Suprapubic skin (tissue), 4 donors: ENCODE measurements around the gene SPATS2. TPM values are rescaled to one million over a fixed set of nuclear protein-coding genes. Genes with fewer than 3 reads are reported as not detected.
"Not testable (repeated sequence)": the region's sequence is repeated elsewhere in the genome, so short reads cannot be mapped to it uniquely, and the experiment has no call there.

Experiments
- DNase-seq, 2 donors: peaks; one replicate each; pipeline ENCODE4 v3.0.0-alpha.2; 2019; ENCODE audit warnings: low spot score in 2 of 2
- H3K27ac ChIP-seq: fragments of 200-600 bp; sonication (generic); one replicate; pipeline ENCODE4 v1.5.1; 2019
- H3K27me3 ChIP-seq: fragments of 200-600 bp; sonication (generic); one replicate; pipeline ENCODE4 v1.5.1; 2019
- H3K36me3 ChIP-seq: fragments of 200-600 bp; sonication (generic); one replicate; pipeline ENCODE4 v1.5.1; 2019
- H3K4me1 ChIP-seq: fragments of 200-600 bp; sonication (generic); one replicate; pipeline ENCODE4 v1.5.1; 2019
- H3K4me3 ChIP-seq: fragments of 200-600 bp; sonication (generic); one replicate; pipeline ENCODE4 v1.5.1; 2019; ENCODE audit warnings: mild to moderate bottlenecking
- H3K9me3 ChIP-seq: fragments of 200-600 bp; sonication (generic); one replicate; pipeline ENCODE4 v1.5.1; 2019
- EP300 ChIP-seq: sonication (generic); formaldehyde crosslinking; IDR thresholded peaks from one replicate; pipeline ENCODE4 v1.6.1; 2017; ENCODE audit warnings: antibody characterized with exemption
- POLR2A ChIP-seq, 2 donors: fragments of 450-650 bp; IDR thresholded peaks; one replicate each; pipeline ENCODE4 v1.6.1; 2017; ENCODE audit warnings: antibody characterized with exemption in 2 of 2, mild to moderate bottlenecking in 2 of 2, moderate library complexity in 2 of 2
- POLR2AphosphoS5 ChIP-seq, 3 donors: sonication (generic); formaldehyde crosslinking; IDR thresholded peaks; one replicate each; pipeline ENCODE4 v1.6.1; 2017; ENCODE audit warnings: antibody characterized with exemption in 3 of 3
- WGBS: methylation state at CpG from one replicate; pipeline ENCODE4 v1.1.5; 2018; 5-methylcytosine and 5-hydroxymethylcytosine counted together
- total RNA-seq, 4 donors: library from RNA; depleted of rRNA; stranded (reverse); fragments of >200 nt; gene quantifications; one replicate each; pipeline ENCODE4 v1.1.0, GENCODE V29; 2016
- TF ChIP-seq, protein P1 (sequence below), 2 donors: fragments of 200-600 bp in 1 of 2; fragments of 450-650 bp in 1 of 2; sonication (generic) in 1 of 2; IDR thresholded peaks; one replicate each; pipeline ENCODE4 v1.5.1; 2016 to 2019; ENCODE audit warnings: antibody characterized with exemption in 2 of 2, mild to moderate bottlenecking in 1 of 2, moderate library complexity in 1 of 2

The SPATS2 gene
- total RNA-seq, 4 donors from 2014 or later = 22.7 to 42.6 (median 27.2) TPM

DNA sequence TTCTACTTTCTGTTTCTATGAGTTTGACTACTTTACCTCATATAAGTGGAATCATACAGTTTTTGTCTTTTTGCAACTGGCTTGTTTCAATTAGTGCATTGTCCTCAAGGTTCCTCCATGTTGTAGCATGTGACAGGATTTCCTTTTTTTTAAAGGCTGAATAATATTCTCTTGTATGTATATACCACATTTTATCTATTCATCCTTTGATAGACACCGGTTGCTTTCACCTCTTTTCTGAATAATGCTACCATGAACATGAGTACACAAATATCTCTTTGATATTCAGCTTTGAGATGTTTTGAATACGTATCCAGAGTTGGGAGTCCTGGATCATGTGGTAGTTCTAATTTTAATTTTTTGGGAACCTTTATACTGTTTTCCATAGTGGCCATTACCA, 65.4 kb downstream of the SPATS2 start:
- no peak for DNase-seq
- Histone ChIP-seq H3K9me3 (no peaks in the 10 kb centered on the region), H3K27me3 (no peaks in the 10 kb centered on the region), H3K27ac (no peak overlapping the region), H3K4me1 (peaks cover 8% of the 10 kb centered on the region), H3K36me3 (no peaks in the 10 kb centered on the region), H3K4me3 (no peak overlapping the region)
- TF ChIP-seq EP300 (no peak), POLR2A (IDR thresholded peaks at IDR 0.05) (no peak), POLR2AphosphoS5 (IDR thresholded peaks at IDR 0.05) (no peak)
- TF ChIP-seq, protein P1, sequence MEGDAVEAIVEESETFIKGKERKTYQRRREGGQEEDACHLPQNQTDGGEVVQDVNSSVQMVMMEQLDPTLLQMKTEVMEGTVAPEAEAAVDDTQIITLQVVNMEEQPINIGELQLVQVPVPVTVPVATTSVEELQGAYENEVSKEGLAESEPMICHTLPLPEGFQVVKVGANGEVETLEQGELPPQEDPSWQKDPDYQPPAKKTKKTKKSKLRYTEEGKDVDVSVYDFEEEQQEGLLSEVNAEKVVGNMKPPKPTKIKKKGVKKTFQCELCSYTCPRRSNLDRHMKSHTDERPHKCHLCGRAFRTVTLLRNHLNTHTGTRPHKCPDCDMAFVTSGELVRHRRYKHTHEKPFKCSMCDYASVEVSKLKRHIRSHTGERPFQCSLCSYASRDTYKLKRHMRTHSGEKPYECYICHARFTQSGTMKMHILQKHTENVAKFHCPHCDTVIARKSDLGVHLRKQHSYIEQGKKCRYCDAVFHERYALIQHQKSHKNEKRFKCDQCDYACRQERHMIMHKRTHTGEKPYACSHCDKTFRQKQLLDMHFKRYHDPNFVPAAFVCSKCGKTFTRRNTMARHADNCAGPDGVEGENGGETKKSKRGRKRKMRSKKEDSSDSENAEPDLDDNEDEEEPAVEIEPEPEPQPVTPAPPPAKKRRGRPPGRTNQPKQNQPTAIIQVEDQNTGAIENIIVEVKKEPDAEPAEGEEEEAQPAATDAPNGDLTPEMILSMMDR (IDR thresholded peaks at IDR 0.05) = no peak
- WGBS = 87% methylated on average over 2 of the region's 2 CpGs

GRCh38 chr12:49436799-49437198, 69.5 kb downstream of the SPATS2 start:
- H3K27me3 ChIP-seq, H3K9me3 ChIP-seq, H3K4me1 ChIP-seq, H3K27ac ChIP-seq, H3K4me3 ChIP-seq, H3K36me3 ChIP-seq, DNase-seq: not testable (repeated sequence)
- no CpG with 5 or more reads among the region's 31 CpGs for WGBS

GRCh38 chr12:49439042-49439441, 71.8 kb downstream of the SPATS2 start:
- Histone ChIP-seq H3K27me3 (no peaks in the 10 kb centered on the region), H3K27ac (no peak overlapping the region), H3K4me3 (no peak overlapping the region), H3K36me3 (no peaks in the 10 kb centered on the region), H3K9me3 (no peaks in the 10 kb centered on the region), H3K4me1 (no peaks in the 10 kb centered on the region)
- no peak for DNase-seq
- WGBS = 79% methylated on average over 1 of the region's 1 CpG
- TF ChIP-seq, protein P1 (IDR thresholded peaks at IDR 0.05) = no peak
- no peak for TF ChIP-seq EP300
- no peak for TF ChIP-seq POLR2AphosphoS5 (IDR thresholded peaks at IDR 0.05)
- no peak for TF ChIP-seq POLR2A (IDR thresholded peaks at IDR 0.05)

- no peak for TF ChIP-seq POLR2AphosphoS5 (IDR thresholded peaks at IDR 0.05)
- TF ChIP-seq POLR2A (IDR thresholded peaks at IDR 0.05) = no peak
- Histone ChIP-seq H3K4me1 (no peaks in the 10 kb centered on the region), H3K4me3 (no peak overlapping the region), H3K36me3 (no peaks in the 10 kb centered on the region), H3K27ac (no peak overlapping the region), H3K9me3 (no peaks in the 10 kb centered on the region), H3K27me3 (no peaks in the 10 kb centered on the region)
- WGBS = 96% methylated on average over 2 of the region's 2 CpGs
- no peak for DNase-seq
Measured at GRCh38 chr12:49440035-49440434, 72.8 kb downstream of the SPATS2 start.

DNA sequence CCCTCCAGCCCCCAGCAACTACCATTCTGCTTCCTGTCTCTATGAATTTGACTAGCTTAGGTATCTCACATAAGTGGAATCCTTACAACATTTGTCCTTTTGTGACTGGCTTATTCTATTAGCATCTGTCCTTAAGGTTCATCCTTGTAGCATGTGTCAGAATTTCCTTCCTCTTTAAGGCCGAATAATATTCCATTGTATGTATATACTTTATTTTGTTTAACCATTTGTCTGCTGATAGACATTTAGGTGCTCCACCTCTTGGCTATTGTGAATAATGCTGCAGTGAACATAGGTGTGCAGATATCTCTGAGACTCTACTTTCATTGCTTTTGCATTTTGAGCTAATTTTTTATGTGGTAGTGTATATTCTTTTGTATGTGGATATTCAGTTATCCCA, 75.7 kb downstream of the SPATS2 start:
- DNase-seq = no peak
- H3K27ac ChIP-seq = no peak overlapping the region
- H3K36me3 ChIP-seq = no peaks in the 10 kb centered on the region
- TF ChIP-seq EP300 (no peak), POLR2AphosphoS5 (IDR thresholded peaks at IDR 0.05) (no peak), POLR2A (IDR thresholded peaks at IDR 0.05) (no peak)
- TF ChIP-seq, protein P1 (IDR thresholded peaks at IDR 0.05) = no peak
- 79% methylated on average over 1 of the region's 1 CpG for WGBS
- no peaks in the 10 kb centered on the region for H3K4me1 ChIP-seq
- H3K9me3 ChIP-seq = no peaks in the 10 kb centered on the region
- no peak overlapping the region for H3K4me3 ChIP-seq
- no peaks in the 10 kb centered on the region for H3K27me3 ChIP-seq

DNA sequence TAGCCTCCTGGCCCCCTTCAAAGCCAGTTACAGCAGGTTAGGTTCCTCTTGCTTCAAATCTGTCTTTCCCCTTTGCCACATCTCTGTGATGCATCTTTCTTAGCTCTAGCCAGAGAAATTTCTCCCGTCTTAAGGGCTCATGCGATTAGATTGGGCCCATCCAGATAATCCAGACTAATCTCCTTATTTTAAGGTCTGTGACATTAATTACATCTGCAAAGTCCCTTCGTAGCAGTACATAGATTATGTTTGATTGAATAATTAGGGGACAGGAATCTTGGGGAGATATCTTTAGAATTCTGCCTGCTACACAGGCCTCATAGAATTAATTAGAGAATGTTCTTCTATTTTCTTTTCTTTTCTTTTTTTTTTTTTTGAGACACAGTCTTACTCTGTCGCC, 79.3 kb downstream of the SPATS2 start:
- H3K27me3 ChIP-seq = no peaks in the 10 kb centered on the region
- TF ChIP-seq, protein P1 (IDR thresholded peaks at IDR 0.05) = no peak
- TF ChIP-seq POLR2AphosphoS5 (IDR thresholded peaks at IDR 0.05) (no peak), POLR2A (IDR thresholded peaks at IDR 0.05) (no peak), EP300 (no peak)
- over 99% methylated on average over 4 of the region's 4 CpGs for WGBS
- no peaks in the 10 kb centered on the region for H3K4me1 ChIP-seq
- no peak for DNase-seq
- no peak overlapping the region for H3K27ac ChIP-seq
- H3K9me3 ChIP-seq = no peaks in the 10 kb centered on the region
- no peak overlapping the region for H3K4me3 ChIP-seq
- H3K36me3 ChIP-seq = no peaks in the 10 kb centered on the region
